Endothelial cell of umbilical vein (primary cell): Measurements from ENCODE around the gene LRRC7. TPM values are rescaled to one million over a fixed set of nuclear protein-coding genes. Genes with fewer than 3 reads are reported as not detected.

Source experiments
- BruUV-seq: library from RNA; stranded (reverse); fragments of 400-500 nt; replicated peaks from 2 replicates; lab custom pipeline; 2021; lab: Mats Ljungman, UMichigan
- CTCF ChIA-PET: fragments of 300-600, 350-600 bp; sonication (Branson Sonifier 250); formaldehyde crosslinking; loops from one replicate; lab custom pipeline; 2021; ENCODE audit warnings: antibody characterized with exemption, inconsistent platforms; lab: Charles Lee
- POLR2A ChIA-PET: fragments of 300-600, 350-600 bp; sonication (Branson Sonifier 250); formaldehyde crosslinking; loops from one replicate; lab custom pipeline; 2021; ENCODE audit warnings: antibody characterized with exemption, inconsistent platforms; lab: Charles Lee
- DNase-seq: peaks from one replicate; pipeline ENCODE4 v3.0.0-alpha.2; 2011; ENCODE audit warnings: low read depth, low spot score
- FAIRE-seq: peaks from 2 replicates; lab custom pipeline; 2011; peaks lifted over from hg19 to GRCh38; lab: Jason Lieb, UNC
- H2AFZ ChIP-seq: 2 replicates; pipeline ENCODE4 v1.6.0; 2012; ENCODE audit warnings: low read depth, low read length, control low read depth, inconsistent platforms
- H3K27ac ChIP-seq: 2 replicates; pipeline ENCODE4 v1.5.1; 2011; ENCODE audit warnings: low read depth, mild to moderate bottlenecking, control low read depth, low read length, moderate library complexity; ENCODE audit not compliant: insufficient read depth
- H3K27me3 ChIP-seq, 2 experiments: 2 replicates each; pipeline versions ENCODE4 v1.6.0 to v1.6.1; 2011; ENCODE audit warnings: low read length in 2 of 2, mixed read lengths in 1 of 2; ENCODE audit not compliant: control insufficient read depth in 2 of 2, insufficient read depth in 2 of 2
- H3K36me3 ChIP-seq, 2 experiments: 2 replicates in 1 of 2; 3 replicates in 1 of 2; pipeline ENCODE4 v1.5.1; 2011; ENCODE audit warnings: low read length in 2 of 2, mild to moderate bottlenecking in 1 of 2, moderate library complexity in 1 of 2; ENCODE audit not compliant: control insufficient read depth in 2 of 2, insufficient read depth in 2 of 2; ENCODE audit errors: extremely low read depth in 1 of 2
- H3K4me1 ChIP-seq: 3 replicates; pipeline ENCODE4 v1.5.1; 2011; ENCODE audit warnings: mild to moderate bottlenecking, low read length; ENCODE audit not compliant: control insufficient read depth, insufficient read depth; ENCODE audit errors: extremely low read depth
- H3K4me2 ChIP-seq: 2 replicates; pipeline ENCODE4 v1.6.1; 2011; ENCODE audit warnings: low read length, control low read depth, mixed read lengths; ENCODE audit not compliant: insufficient read depth
- H3K4me3 ChIP-seq, 3 experiments: fragments of 200-600 bp in 1 of 3; sonication (generic), shearing (Covaris generic) in 1 of 3; replicated peaks in 1 of 3; 2 replicates each; pipeline ENCODE4 v1.5.1; 2011 to 2016; ENCODE audit warnings: control low read depth in 3 of 3, low read length in 3 of 3, mild to moderate bottlenecking in 2 of 3, inconsistent platforms in 1 of 3, low read depth in 1 of 3, moderate library complexity in 1 of 3; ENCODE audit not compliant: insufficient read depth in 1 of 3
- H3K79me2 ChIP-seq: 2 replicates; pipeline ENCODE4 v1.6.0; 2012; ENCODE audit warnings: low read length, inconsistent platforms; ENCODE audit not compliant: control insufficient read depth, insufficient read depth
- H3K9ac ChIP-seq: replicated peaks from 2 replicates; pipeline ENCODE3; 2011; ENCODE audit warnings: low read length, control low read depth; ENCODE audit not compliant: insufficient read depth; ENCODE audit errors: extremely low read depth
- H3K9me1 ChIP-seq: replicated peaks from 3 replicates; pipeline ENCODE4 v1.6.0; 2011; ENCODE audit warnings: mild to moderate bottlenecking, low read length; ENCODE audit not compliant: control insufficient read depth, insufficient read depth; ENCODE audit errors: extremely low read depth
- H3K9me3 ChIP-seq: replicated peaks from 2 replicates; pipeline ENCODE4 v1.5.1; 2012; ENCODE audit warnings: low read length, inconsistent platforms; ENCODE audit not compliant: control insufficient read depth, insufficient read depth
- H4K20me1 ChIP-seq: replicated peaks from 2 replicates; pipeline ENCODE3; 2011; ENCODE audit warnings: mild to moderate bottlenecking, low read length; ENCODE audit not compliant: control insufficient read depth, insufficient read depth; ENCODE audit errors: extremely low read depth
- CTCF ChIP-seq, 2 donors: IDR thresholded peaks; 1 replicate in 1 of 2; 2 replicates in 1 of 2; pipeline ENCODE4 v1.5.1; 2011; ENCODE audit warnings: low read length in 2 of 2, mild to moderate bottlenecking in 2 of 2, moderate library complexity in 2 of 2, control low read depth in 1 of 2, inconsistent platforms in 1 of 2, low read depth in 1 of 2; ENCODE audit not compliant: insufficient read depth in 1 of 2; ENCODE audit errors: extremely low read depth in 1 of 2
- EZH2 ChIP-seq: IDR thresholded peaks from 2 replicates; pipeline ENCODE4 v1.6.1; 2012; ENCODE audit warnings: borderline replicate concordance, low read depth, mild to moderate bottlenecking, moderate library complexity, low read length, inconsistent platforms; ENCODE audit not compliant: severe bottlenecking
- FOS ChIP-seq: IDR thresholded peaks from 2 replicates; pipeline ENCODE4 v1.6.1; 2011; ENCODE audit warnings: mild to moderate bottlenecking, low read length, moderate library complexity, borderline replicate concordance; ENCODE audit not compliant: insufficient read depth
- GATA2 ChIP-seq: IDR thresholded peaks from 2 replicates; pipeline ENCODE4 v1.7.0; 2011; ENCODE audit warnings: low read depth, mild to moderate bottlenecking, moderate library complexity, mixed read lengths, low read length; ENCODE audit not compliant: insufficient read length, insufficient read depth
- JUN ChIP-seq: IDR thresholded peaks from 2 replicates; pipeline ENCODE4 v1.6.1; 2011; ENCODE audit warnings: borderline replicate concordance, low read depth; ENCODE audit not compliant: insufficient read length, insufficient read depth
- MAX ChIP-seq: IDR thresholded peaks from 2 replicates; pipeline ENCODE4 v1.6.1; 2011; ENCODE audit not compliant: insufficient read depth, insufficient read length
- MYC ChIP-seq: IDR thresholded peaks from one replicate; pipeline ENCODE4 v1.6.1; 2011; ENCODE audit warnings: mild to moderate bottlenecking, low read depth, low read length
- POLR2A ChIP-seq: IDR thresholded peaks from 2 replicates; pipeline ENCODE4 v1.6.1; 2012; ENCODE audit warnings: low read depth, mild to moderate bottlenecking, control low read depth, low read length
- POLR2AphosphoS5 ChIP-seq: IDR thresholded peaks from 2 replicates; pipeline ENCODE4 v1.6.1; 2012; ENCODE audit warnings: low read depth, mild to moderate bottlenecking, control low read depth, low read length, moderate library complexity; ENCODE audit not compliant: insufficient read depth
- dilution Hi-C: fragments of 300-500 bp; cut with MboI; formaldehyde crosslinking; loops from one replicate; pipeline ENCODE4 v1.15.0; 2019; ENCODE audit warnings: low sequenced_read_pairs; ENCODE audit not compliant: extremely low pct_ligation_motif_present
- intact Hi-C: fragments of 100-400 bp; cut with micrococcal nuclease; formaldehyde crosslinking; loops from one replicate; pipeline ENCODE4 v1.10.0; 2022
- polyA plus RNA-seq, 4 experiments: library from polyadenylated mRNA; depleted of rRNA in 3 of 4; stranded (reverse) in 3 of 4; unstranded in 1 of 4; fragments of >200 nt; gene quantifications; 2 replicates each; pipeline versions ENCODE4 v1.2.1 to v1.2.3, GENCODE V29; 2011 to 2012; ENCODE audit warnings: missing spikeins in 1 of 4
- total RNA-seq: library from RNA; stranded (reverse); gene quantifications from 2 replicates; pipeline ENCODE4 v1.2.3, GENCODE V29; 2021

LRRC7 gene
- total and polyA plus RNA-seq, 2 donors (not counting 3 experiments of a cell fraction or from before 2014, with no cell fraction given): 0.11 to 0.58 TPM

- Histone ChIP-seq H3K36me3 (no peaks in the 10 kb centered on the region), H3K4me1 (no peaks in the 10 kb centered on the region), H3K27me3 (no peaks in the 10 kb centered on the region), H3K9me3 (no peaks in the 10 kb centered on the region), H2AFZ (no peak overlapping the region), H3K4me2 (no peak overlapping the region), H3K27ac (no peak overlapping the region), H3K9me1 (no peaks in the 10 kb centered on the region), H4K20me1 (no peaks in the 10 kb centered on the region), H3K4me3 (no peak overlapping the region), H3K9ac (no peak overlapping the region), H3K79me2 (no peaks in the 10 kb centered on the region)
- peak; percentile 11 for DNase-seq
- dilution Hi-C loops (no loop called here), intact Hi-C loops (loop anchor here (1.0 kb wide), 1 partner anchor 1230 kb away; no protein-coding TSS in a partner anchor)
- TF ChIP-seq FOS: no peak
- TF ChIP-seq CTCF (IDR thresholded peaks at IDR 0.05; ENCODE audit: extremely low read depth in 1 of 2, insufficient read depth in 1 of 2, low read depth in 1 of 2, low read length in 2 of 2): peak in 1 of 2 donors; percentile 42
- ChIA-PET CTCF (interaction anchor here (1.0 to 1.6 kb wide), 4 partner anchors 9 to 1230 kb away, joined by 4 to 8 read pairs (median 6); no protein-coding TSS in a partner anchor), POLR2A (no interaction called here)
- peak; percentile 78 for FAIRE-seq
- BruUV-seq: no TSS peak
Measured at GRCh38 chr1:69700770-69701169, 133.0 kb downstream of the LRRC7 start.

GRCh38 chr1:69702085-69702484 lies 134.4 kb downstream of the LRRC7 start:
- H3K36me3 ChIP-seq: no peaks in the 10 kb centered on the region
- no peak overlapping the region for H3K4me2 ChIP-seq
- ChIA-PET CTCF (no interaction called here), POLR2A (no interaction called here)
- no peaks in the 10 kb centered on the region for H3K9me3 ChIP-seq
- dilution Hi-C loops: no loop called here
- H3K4me3 ChIP-seq: no peak overlapping the region
- no peaks in the 10 kb centered on the region for H4K20me1 ChIP-seq
- no TSS peak for BruUV-seq
- intact Hi-C loops: no loop called here
- TF ChIP-seq MYC: no peak
- TF ChIP-seq GATA2: no peak
- TF ChIP-seq POLR2AphosphoS5: no peak
- TF ChIP-seq CTCF (IDR thresholded peaks at IDR 0.05; ENCODE audit: extremely low read depth in 1 of 2, insufficient read depth in 1 of 2, low read depth in 1 of 2, low read length in 2 of 2): no peak
- TF ChIP-seq FOS: no peak
- no peak for TF ChIP-seq EZH2
- TF ChIP-seq JUN: no peak
- no peak for TF ChIP-seq POLR2A
- no peak for TF ChIP-seq MAX
- no peaks in the 10 kb centered on the region for H3K27me3 ChIP-seq
- no peaks in the 10 kb centered on the region for H3K9me1 ChIP-seq
- H2AFZ ChIP-seq: no peak overlapping the region
- no peaks in the 10 kb centered on the region for H3K79me2 ChIP-seq
- DNase-seq (no peak), FAIRE-seq (no peak)
- H3K9ac ChIP-seq: no peak overlapping the region
- no peaks in the 10 kb centered on the region for H3K4me1 ChIP-seq
- H3K27ac ChIP-seq: no peak overlapping the region
